DND-41 (cell line): Measurements from ENCODE around the gene GPRIN2.

Experiments used
- ATAC-seq: fragments of 200-7000 bp; cut with Tn5 transposase; 3 replicates; pipeline ENCODE4 v1.9.1; 2021; ENCODE audit warnings: low read depth; ENCODE audit not compliant: insufficient read depth
- DNase-seq: peaks from one replicate; pipeline ENCODE4 v3.0.0-alpha.2; 2020
- H2AFZ ChIP-seq: 2 replicates; pipeline ENCODE4 v1.6.0; 2012; ENCODE audit warnings: low read depth, low read length
- H3K27ac ChIP-seq: 2 replicates; pipeline ENCODE4 v1.5.1; 2012; ENCODE audit warnings: low read length, inconsistent platforms
- H3K27me3 ChIP-seq: fragments of 200-600 bp; sonication (generic); 2 replicates; pipeline ENCODE4 v1.6.0; 2012; ENCODE audit warnings: low read length, mild to moderate bottlenecking, inconsistent platforms; ENCODE audit not compliant: insufficient read depth, poor library complexity
- H3K36me3 ChIP-seq: 2 replicates; pipeline ENCODE4 v1.5.1; 2012; ENCODE audit warnings: low read length, inconsistent platforms; ENCODE audit not compliant: insufficient read depth
- H3K4me1 ChIP-seq: 2 replicates; pipeline ENCODE4 v1.5.1; 2012; ENCODE audit warnings: mild to moderate bottlenecking, low read length; ENCODE audit not compliant: insufficient read depth
- H3K4me2 ChIP-seq: 2 replicates; pipeline ENCODE4 v1.6.0; 2012; ENCODE audit warnings: mild to moderate bottlenecking, moderate library complexity, low read length, inconsistent platforms; ENCODE audit not compliant: insufficient read depth
- H3K4me3 ChIP-seq, 2 experiments: fragments of 200-600 bp in 1 of 2; shearing (Covaris generic) in 1 of 2; 2 replicates each; pipeline ENCODE4 v1.5.1; 2012 to 2016; ENCODE audit warnings: inconsistent platforms in 2 of 2, low read length in 2 of 2, mild to moderate bottlenecking in 2 of 2, low read depth in 1 of 2, moderate library complexity in 1 of 2
- H3K79me2 ChIP-seq: 2 replicates; pipeline ENCODE4 v1.6.0; 2012; ENCODE audit warnings: low read length, inconsistent platforms; ENCODE audit not compliant: insufficient read depth
- H3K9ac ChIP-seq: 2 replicates; pipeline ENCODE4 v1.6.0; 2012; ENCODE audit warnings: low read depth, mild to moderate bottlenecking, inconsistent platforms, low read length, moderate library complexity
- H3K9me3 ChIP-seq: 2 replicates; pipeline ENCODE4 v1.5.1; 2012; ENCODE audit warnings: low read length, moderate library complexity, mild to moderate bottlenecking, inconsistent platforms; ENCODE audit not compliant: insufficient read depth, severe bottlenecking
- H4K20me1 ChIP-seq: 2 replicates; pipeline ENCODE4 v1.6.0; 2012; ENCODE audit warnings: low read length; ENCODE audit not compliant: insufficient read depth
- EZH2 ChIP-seq: IDR thresholded peaks from 3 replicates; pipeline ENCODE4 v1.6.1; 2012; ENCODE audit warnings: borderline replicate concordance, low read depth, mild to moderate bottlenecking, moderate library complexity, low read length, inconsistent platforms; ENCODE audit not compliant: severe bottlenecking
- TF ChIP-seq, protein P1 (sequence below): IDR thresholded peaks from 2 replicates; pipeline ENCODE4 v1.5.1; 2012; ENCODE audit warnings: borderline replicate concordance, low read length, moderate library complexity, mild to moderate bottlenecking; ENCODE audit not compliant: poor library complexity, severe bottlenecking; ENCODE audit errors: extremely low read depth

Gene GPRIN2

DNA sequence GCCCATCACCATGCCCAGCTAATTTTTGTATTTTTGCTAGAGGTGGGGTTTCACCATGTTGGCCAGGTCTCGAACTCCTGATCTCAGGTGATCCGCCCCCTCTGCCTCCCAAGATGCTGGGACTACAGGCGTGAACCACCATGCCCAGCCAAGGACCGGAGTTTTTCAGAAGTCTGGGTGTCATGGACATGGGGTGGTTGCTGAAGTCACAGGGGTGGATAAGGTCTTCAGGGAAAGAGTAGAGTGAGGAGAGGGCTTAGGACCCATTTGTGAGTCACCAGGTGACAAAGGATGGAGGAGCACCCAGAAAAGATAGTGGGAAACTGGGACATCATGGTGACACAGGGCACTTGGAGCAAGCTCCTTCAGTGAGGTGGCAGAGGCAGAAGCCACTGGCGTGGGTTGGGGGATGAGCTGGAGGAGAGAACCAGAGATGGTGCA is 2.8 kb upstream of the GPRIN2 start:
- Histone ChIP-seq H3K36me3 (no peaks in the 10 kb centered on the region), H3K9me3 (no peaks in the 10 kb centered on the region), H3K27ac (no peak overlapping the region), H3K4me3 (no peak overlapping the region), H3K79me2 (no peaks in the 10 kb centered on the region), H3K9ac (no peak overlapping the region), H3K4me2 (no peak overlapping the region), H3K4me1 (no peaks in the 10 kb centered on the region), H4K20me1 (no peaks in the 10 kb centered on the region), H3K27me3 (peaks cover 5% of the 10 kb centered on the region), H2AFZ (no peak overlapping the region)
- TF ChIP-seq, protein P1, sequence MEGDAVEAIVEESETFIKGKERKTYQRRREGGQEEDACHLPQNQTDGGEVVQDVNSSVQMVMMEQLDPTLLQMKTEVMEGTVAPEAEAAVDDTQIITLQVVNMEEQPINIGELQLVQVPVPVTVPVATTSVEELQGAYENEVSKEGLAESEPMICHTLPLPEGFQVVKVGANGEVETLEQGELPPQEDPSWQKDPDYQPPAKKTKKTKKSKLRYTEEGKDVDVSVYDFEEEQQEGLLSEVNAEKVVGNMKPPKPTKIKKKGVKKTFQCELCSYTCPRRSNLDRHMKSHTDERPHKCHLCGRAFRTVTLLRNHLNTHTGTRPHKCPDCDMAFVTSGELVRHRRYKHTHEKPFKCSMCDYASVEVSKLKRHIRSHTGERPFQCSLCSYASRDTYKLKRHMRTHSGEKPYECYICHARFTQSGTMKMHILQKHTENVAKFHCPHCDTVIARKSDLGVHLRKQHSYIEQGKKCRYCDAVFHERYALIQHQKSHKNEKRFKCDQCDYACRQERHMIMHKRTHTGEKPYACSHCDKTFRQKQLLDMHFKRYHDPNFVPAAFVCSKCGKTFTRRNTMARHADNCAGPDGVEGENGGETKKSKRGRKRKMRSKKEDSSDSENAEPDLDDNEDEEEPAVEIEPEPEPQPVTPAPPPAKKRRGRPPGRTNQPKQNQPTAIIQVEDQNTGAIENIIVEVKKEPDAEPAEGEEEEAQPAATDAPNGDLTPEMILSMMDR: no peak
- no peak for TF ChIP-seq EZH2
- DNase-seq (peak; percentile 3), ATAC-seq (no peak)

DNA sequence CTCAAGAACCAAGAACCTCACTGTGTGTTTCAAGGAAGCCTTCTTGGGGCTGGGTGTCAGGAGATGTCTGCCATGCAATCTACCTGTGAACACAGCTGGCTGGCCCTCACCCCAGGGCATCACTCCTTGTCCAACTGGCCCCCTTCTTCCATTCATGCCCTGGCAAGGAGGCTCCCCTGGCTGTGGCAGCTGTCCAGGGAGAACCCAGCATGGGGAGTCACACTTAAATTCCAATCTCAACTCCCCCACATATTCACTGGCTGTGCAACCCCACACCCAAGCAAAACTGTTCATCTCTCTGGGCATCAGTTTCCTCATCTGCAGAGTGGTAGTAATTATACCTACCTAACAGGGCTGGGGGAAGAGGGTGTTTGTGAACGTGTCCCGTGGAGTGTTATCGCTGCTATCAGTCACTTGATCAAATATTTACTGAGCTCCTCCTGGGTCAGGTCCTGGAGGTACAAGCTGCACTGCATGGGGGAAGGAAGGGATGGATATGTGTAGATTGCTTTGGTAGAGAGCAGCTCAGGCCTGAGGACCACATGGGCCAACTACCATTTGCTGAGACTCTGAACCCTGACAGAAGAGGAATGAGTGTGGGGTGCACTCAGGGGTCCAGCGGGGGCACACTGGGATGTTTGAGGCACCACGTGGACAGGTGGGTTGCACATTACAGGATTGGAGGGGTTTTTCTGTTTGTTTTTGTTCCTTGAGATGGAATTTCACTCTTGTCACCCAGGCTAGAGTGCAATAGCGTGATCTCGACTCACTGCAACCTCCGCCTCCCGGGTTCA is 2.1 kb upstream of the GPRIN2 start:
- peak; percentile 1 for DNase-seq

DNA sequence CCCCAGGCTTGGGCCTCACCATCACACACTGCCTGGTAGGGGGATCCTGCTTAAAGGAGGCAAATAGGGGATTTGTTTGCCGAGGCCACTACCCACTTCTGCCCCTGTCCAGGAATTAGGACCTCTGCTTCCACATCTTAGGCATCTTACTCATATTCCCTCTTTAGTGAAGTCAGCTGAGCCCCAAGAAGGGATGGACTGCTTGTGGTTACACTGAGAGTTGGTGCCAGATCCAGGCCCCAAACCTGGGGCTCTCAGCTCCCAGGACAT is 1.6 kb upstream of the GPRIN2 start:
- no peaks in the 10 kb centered on the region for H4K20me1 ChIP-seq
- ATAC-seq: no peak
- H3K4me2 ChIP-seq: no peak overlapping the region
- H3K4me3 ChIP-seq: no peak overlapping the region
- no peaks in the 10 kb centered on the region for H3K36me3 ChIP-seq
- H3K27me3 ChIP-seq: peaks cover 5% of the 10 kb centered on the region
- H2AFZ ChIP-seq: no peak overlapping the region
- DNase-seq: no peak
- no peaks in the 10 kb centered on the region for H3K4me1 ChIP-seq
- no peaks in the 10 kb centered on the region for H3K79me2 ChIP-seq
- no peak for TF ChIP-seq EZH2
- TF ChIP-seq, protein P1: no peak
- H3K9ac ChIP-seq: no peak overlapping the region
- H3K9me3 ChIP-seq: no peaks in the 10 kb centered on the region
- H3K27ac ChIP-seq: no peak overlapping the region

More for the DNA sequence above, 2.1 kb upstream of the GPRIN2 start:
- H2AFZ ChIP-seq: no peak overlapping the region
- no peak overlapping the region for H3K4me3 ChIP-seq
- TF ChIP-seq, protein P1: no peak
- no peak for TF ChIP-seq EZH2
- no peaks in the 10 kb centered on the region for H4K20me1 ChIP-seq
- ATAC-seq: no peak
- H3K9ac ChIP-seq: no peak overlapping the region
- H3K27ac ChIP-seq: no peak overlapping the region
- H3K79me2 ChIP-seq: no peaks in the 10 kb centered on the region
- no peaks in the 10 kb centered on the region for H3K4me1 ChIP-seq
- H3K36me3 ChIP-seq: no peaks in the 10 kb centered on the region
- H3K9me3 ChIP-seq: no peaks in the 10 kb centered on the region
- no peak overlapping the region for H3K4me2 ChIP-seq
- H3K27me3 ChIP-seq: peaks cover 5% of the 10 kb centered on the region
